GM12891 (cell line): ENCODE results near the gene PLXNC1. TPM values are rescaled to one million over a fixed set of nuclear protein-coding genes. Genes with fewer than 3 reads are reported as not detected.

Experiments
- DNase-seq: peaks from one replicate; pipeline ENCODE4 v3.0.0; 2011; ENCODE audit warnings: low spot score; ENCODE audit not compliant: insufficient read length
- FAIRE-seq: peaks from 2 replicates; lab custom pipeline; 2011; peaks lifted over from hg19 to GRCh38; lab: Jason Lieb, UNC
- PAX5 ChIP-seq: IDR thresholded peaks from 2 replicates; pipeline ENCODE4 v1.6.1; 2011; ENCODE audit warnings: low read length, moderate library complexity, mild to moderate bottlenecking; ENCODE audit not compliant: insufficient read depth, severe bottlenecking
- POLR2A ChIP-seq: IDR thresholded peaks from 2 replicates; pipeline ENCODE4 v1.6.1; 2011; ENCODE audit warnings: low read depth, low read length, control low read depth
- POLR2AphosphoS5 ChIP-seq: IDR thresholded peaks from 2 replicates; pipeline ENCODE4 v1.6.1; 2011; ENCODE audit warnings: low read depth, low read length, control low read depth
- POU2F2 ChIP-seq: IDR thresholded peaks from 2 replicates; pipeline ENCODE4 v1.6.1; 2011; ENCODE audit warnings: low read depth, mild to moderate bottlenecking, control low read depth, low read length, moderate library complexity
- SPI1 ChIP-seq: IDR thresholded peaks from 2 replicates; pipeline ENCODE4 v1.6.1; 2011; ENCODE audit warnings: low read depth, low read length, control low read depth
- TAF1 ChIP-seq: IDR thresholded peaks from 2 replicates; pipeline ENCODE4 v1.6.1; 2011; ENCODE audit warnings: low read depth, low read length, control low read depth
- polyA plus RNA-seq: library from polyadenylated mRNA; unstranded; fragments of >200 nt; gene quantifications from one replicate; pipeline ENCODE4 v1.2.1, GENCODE V29; 2012; ENCODE audit warnings: low read depth, missing spikeins, inconsistent platforms; ENCODE audit not compliant: missing spikeins

PLXNC1 gene
- polyA plus RNA-seq, result 9.9 TPM

- TF ChIP-seq SPI1 (no peak), TAF1 (no peak), PAX5 (no peak), POLR2AphosphoS5 (no peak), POU2F2 (no peak), POLR2A (no peak)
- no peak for FAIRE-seq
- peak; percentile 76 for DNase-seq
Observed at GRCh38 chr12:94147991-94148738, at the start of gene PLXNC1. PLXNC1 (plus strand) TSS chr12:94148577; CDS start chr12:94148972, 395 bp downstream.

GRCh38 chr12:94099191-94099590, 49.2 kb upstream of the PLXNC1 start:
- DNase-seq (no peak), FAIRE-seq (no peak)
- TF ChIP-seq POLR2A (no peak), POLR2AphosphoS5 (no peak), SPI1 (no peak), POU2F2 (no peak), PAX5 (no peak), TAF1 (no peak)

GRCh38 chr12:94099632-94100031, 48.7 kb upstream of the PLXNC1 start:
- FAIRE-seq (no peak), DNase-seq (no peak)
- no peak for TF ChIP-seq PAX5
- no peak for TF ChIP-seq SPI1
- no peak for TF ChIP-seq POLR2AphosphoS5
- no peak for TF ChIP-seq POLR2A
- no peak for TF ChIP-seq POU2F2
- no peak for TF ChIP-seq TAF1

GRCh38 chr12:94100211-94100627, 48.2 kb upstream of the PLXNC1 start:
- TF ChIP-seq PAX5, result no peak
- TF ChIP-seq POLR2AphosphoS5, result no peak
- TF ChIP-seq SPI1, result no peak
- no peak for TF ChIP-seq POLR2A
- TF ChIP-seq TAF1, result no peak
- no peak for TF ChIP-seq POU2F2
- DNase-seq (no peak), FAIRE-seq (no peak)

GRCh38 chr12:94100990-94101737, 47.2 kb upstream of the PLXNC1 start:
- TF ChIP-seq POU2F2 (no peak), PAX5 (no peak), POLR2AphosphoS5 (no peak), SPI1 (no peak), POLR2A (no peak), TAF1 (no peak)
- peak; percentile 68 for DNase-seq
- FAIRE-seq, result peak; percentile 48

GRCh38 chr12:94101738-94102660, 46.4 kb upstream of the PLXNC1 start:
- DNase-seq (peak; percentile 62), FAIRE-seq (peak; percentile 96)
- TF ChIP-seq PAX5 (no peak), POLR2AphosphoS5 (no peak), SPI1 (peak; percentile 29; the same call in 1 of the 2 replicates)

- FAIRE-seq (no peak), DNase-seq (no peak)
- TF ChIP-seq POLR2AphosphoS5 (no peak), POLR2A (no peak), SPI1 (no peak), PAX5 (no peak), POU2F2 (no peak), TAF1 (no peak)
Observed at GRCh38 chr12:94103986-94104385, 44.4 kb upstream of the PLXNC1 start.

GRCh38 chr12:94107910-94108309, 40.5 kb upstream of the PLXNC1 start:
- DNase-seq, result no peak
- no peak for FAIRE-seq
- TF ChIP-seq TAF1 (no peak), POLR2AphosphoS5 (no peak), SPI1 (no peak), POLR2A (no peak), POU2F2 (no peak), PAX5 (no peak)

GRCh38 chr12:94109160-94109559, 39.2 kb upstream of the PLXNC1 start:
- DNase-seq (no peak), FAIRE-seq (no peak)
- no peak for TF ChIP-seq PAX5
- no peak for TF ChIP-seq POU2F2
- TF ChIP-seq TAF1, result no peak
- TF ChIP-seq SPI1, result no peak
- no peak for TF ChIP-seq POLR2AphosphoS5
